Activated B cell treated with CpG ODN at 0.5 μM for 24 hours (primary cell): Measurements from ENCODE around the gene ENG. TPM values are rescaled to one million over a fixed set of nuclear protein-coding genes. Genes with fewer than 3 reads are reported as not detected.

Experiments used
- ATAC-seq: fragments of 200-7000 bp; cut with Tn5 transposase; one replicate; pipeline ENCODE4 v1.10.0; 2021; ENCODE audit warnings: low read depth, mild to moderate bottlenecking, moderate library complexity
- CTCF ChIA-PET: fragments of 350-600 bp; sonication (Branson Sonifier 250); formaldehyde crosslinking; loops from one replicate; lab custom pipeline; 2021; ENCODE audit warnings: antibody characterized with exemption; lab: Charles Lee
- POLR2A ChIA-PET: fragments of 350-600 bp; sonication (Branson Sonifier 250); formaldehyde crosslinking; loops from one replicate; lab custom pipeline; 2021; ENCODE audit warnings: antibody characterized with exemption; lab: Charles Lee
- DNase-seq: peaks from one replicate; pipeline ENCODE4 v3.0.0; 2022
- H3K27ac Mint-ChIP-seq: one replicate; pipeline ENCODE4 v1.8.0; 2020; ENCODE audit warnings: mixed read lengths
- H3K27me3 Mint-ChIP-seq: one replicate; pipeline ENCODE4 v1.8.0; 2021; ENCODE audit warnings: mixed read lengths
- H3K36me3 Mint-ChIP-seq: one replicate; pipeline ENCODE4 v1.8.0; 2021; ENCODE audit warnings: low read depth, mixed read lengths
- H3K4me1 Mint-ChIP-seq: one replicate; pipeline ENCODE4 v1.8.0; 2021; ENCODE audit warnings: mixed read lengths
- H3K4me3 Mint-ChIP-seq: one replicate; pipeline ENCODE4 v1.8.0; 2020; ENCODE audit warnings: mild to moderate bottlenecking, mixed read lengths
- H3K9me3 Mint-ChIP-seq: one replicate; pipeline ENCODE4 v1.8.0; 2020; ENCODE audit warnings: mixed read lengths
- intact Hi-C: fragments of 100-400 bp; cut with micrococcal nuclease; formaldehyde crosslinking; loops from one replicate; pipeline ENCODE4 v1.15.1; 2024
- total RNA-seq: library from RNA; stranded (reverse); gene quantifications from 2 replicates; pipeline ENCODE4 v1.2.3, GENCODE V29; 2022
- TF ChIP-seq, protein P1 (sequence below): fragments of 200-600 bp; IDR thresholded peaks from one replicate; pipeline ENCODE4 v1.8.0; 2022; ENCODE audit warnings: antibody characterized with exemption, mild to moderate bottlenecking

The ENG gene
- total RNA-seq, 1 donor from 2014 or later = 6.1 TPM

DNA sequence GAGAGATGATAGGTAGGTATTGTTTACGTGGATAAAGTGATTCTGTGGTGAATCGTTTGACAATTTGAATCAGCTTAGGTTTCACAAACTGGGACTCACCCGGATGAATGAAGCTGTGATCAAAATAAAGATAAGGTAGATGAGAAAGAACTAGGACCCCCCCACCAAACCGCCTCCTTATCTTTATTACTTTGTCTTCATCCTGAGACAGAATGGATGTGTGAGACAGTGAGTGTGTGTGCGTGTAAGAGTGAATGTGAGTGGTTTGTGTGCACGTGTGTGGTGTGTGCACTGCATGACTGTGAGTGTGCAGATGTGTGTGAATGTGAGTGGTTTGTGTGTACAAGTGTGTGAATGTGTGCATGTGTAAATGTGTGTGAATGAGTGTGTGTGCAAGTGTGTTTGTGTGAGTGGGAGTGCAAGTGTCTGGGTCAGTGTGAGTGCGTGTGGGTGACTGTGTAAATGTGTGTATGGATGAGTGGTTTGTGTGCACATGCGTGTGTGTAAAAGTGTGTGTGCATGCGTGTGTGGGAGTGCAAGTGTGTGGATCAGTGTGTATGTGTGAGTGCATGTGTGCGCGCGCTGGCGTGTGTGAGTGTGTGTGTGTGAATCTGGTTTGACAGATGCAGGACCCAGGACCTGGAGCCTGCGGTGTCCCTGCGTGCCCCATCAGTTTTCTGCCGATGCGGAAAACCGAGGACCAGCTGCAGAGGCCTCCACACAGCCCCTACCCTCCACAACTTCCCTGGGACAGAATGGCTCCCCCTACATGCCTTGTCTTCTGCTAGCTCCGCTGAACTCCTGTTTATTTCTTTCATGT is 11.4 kb upstream of the ENG start:
- TF ChIP-seq, protein P1, sequence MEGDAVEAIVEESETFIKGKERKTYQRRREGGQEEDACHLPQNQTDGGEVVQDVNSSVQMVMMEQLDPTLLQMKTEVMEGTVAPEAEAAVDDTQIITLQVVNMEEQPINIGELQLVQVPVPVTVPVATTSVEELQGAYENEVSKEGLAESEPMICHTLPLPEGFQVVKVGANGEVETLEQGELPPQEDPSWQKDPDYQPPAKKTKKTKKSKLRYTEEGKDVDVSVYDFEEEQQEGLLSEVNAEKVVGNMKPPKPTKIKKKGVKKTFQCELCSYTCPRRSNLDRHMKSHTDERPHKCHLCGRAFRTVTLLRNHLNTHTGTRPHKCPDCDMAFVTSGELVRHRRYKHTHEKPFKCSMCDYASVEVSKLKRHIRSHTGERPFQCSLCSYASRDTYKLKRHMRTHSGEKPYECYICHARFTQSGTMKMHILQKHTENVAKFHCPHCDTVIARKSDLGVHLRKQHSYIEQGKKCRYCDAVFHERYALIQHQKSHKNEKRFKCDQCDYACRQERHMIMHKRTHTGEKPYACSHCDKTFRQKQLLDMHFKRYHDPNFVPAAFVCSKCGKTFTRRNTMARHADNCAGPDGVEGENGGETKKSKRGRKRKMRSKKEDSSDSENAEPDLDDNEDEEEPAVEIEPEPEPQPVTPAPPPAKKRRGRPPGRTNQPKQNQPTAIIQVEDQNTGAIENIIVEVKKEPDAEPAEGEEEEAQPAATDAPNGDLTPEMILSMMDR = no peak
- H3K4me1 Mint-ChIP-seq = peaks cover 46% of the 10 kb centered on the region
- no peaks in the 10 kb centered on the region for H3K36me3 Mint-ChIP-seq
- DNase-seq (no peak), ATAC-seq (no peak)
- ChIA-PET CTCF (interaction anchor here (0.6 to 2.0 kb wide), 6 partner anchors 11 to 131 kb away, joined by 3 to 7 read pairs (median 4); partner anchors contain the start of gene TOR2A), POLR2A (interaction anchor here (0.8 to 2.1 kb wide), 8 partner anchors 30 to 257 kb away, joined by 3 to 8 read pairs (median 4); partner anchors contain the start of genes CDK9, FPGS, ST6GALNAC4 and TOR2A)
- intact Hi-C loops = loop anchor here (1.0 kb wide), 1 partner anchor 51 kb away; the partner anchor contains the start of gene ST6GALNAC4
- H3K9me3 Mint-ChIP-seq = no peaks in the 10 kb centered on the region
- peak overlapping the region; percentile 86 for H3K27ac Mint-ChIP-seq
- no peaks in the 10 kb centered on the region for H3K27me3 Mint-ChIP-seq
- peak overlapping the region; percentile 1 for H3K4me3 Mint-ChIP-seq

DNA sequence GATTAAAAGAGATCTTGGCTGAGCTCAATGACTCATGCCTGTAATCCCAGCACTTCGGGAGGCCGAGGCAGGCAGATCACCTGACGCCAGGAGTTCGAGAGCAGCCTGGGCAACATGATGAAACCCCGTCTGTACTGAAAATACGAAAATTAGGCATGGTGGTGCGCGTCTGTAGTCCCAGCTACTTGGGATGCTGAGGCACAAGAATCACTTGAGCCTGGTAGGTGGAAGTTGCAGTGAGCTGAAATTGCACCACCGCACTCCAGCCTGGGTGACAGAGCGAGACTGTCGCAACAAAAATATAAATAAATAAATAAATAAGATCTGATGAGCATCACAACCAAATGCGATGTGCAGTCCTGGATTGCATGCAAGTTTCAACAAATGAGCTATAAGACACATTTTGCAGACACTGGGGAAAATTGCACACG is 8.7 kb upstream of the ENG start:
- Mint-ChIP-seq H3K9me3 (no peaks in the 10 kb centered on the region), H3K36me3 (no peaks in the 10 kb centered on the region), H3K27ac (peak overlapping the region; percentile 93), H3K4me3 (no peak overlapping the region), H3K27me3 (no peaks in the 10 kb centered on the region), H3K4me1 (peaks cover 58% of the 10 kb centered on the region)
- ATAC-seq = no peak
- ChIA-PET POLR2A (interaction anchor here (0.6 to 3.2 kb wide), 7 partner anchors 10 to 329 kb away, joined by 3 to 11 read pairs (median 4); partner anchors contain the start of genes ENG, SH2D3C and ST6GALNAC4), CTCF (interaction anchor here (1.2 to 1.7 kb wide), 4 partner anchors 13 to 128 kb away, joined by 3 to 7 read pairs (median 4); partner anchors contain the start of gene TOR2A)
- TF ChIP-seq, protein P1 = no peak
- no peak for DNase-seq
- intact Hi-C loops = no loop called here

DNA sequence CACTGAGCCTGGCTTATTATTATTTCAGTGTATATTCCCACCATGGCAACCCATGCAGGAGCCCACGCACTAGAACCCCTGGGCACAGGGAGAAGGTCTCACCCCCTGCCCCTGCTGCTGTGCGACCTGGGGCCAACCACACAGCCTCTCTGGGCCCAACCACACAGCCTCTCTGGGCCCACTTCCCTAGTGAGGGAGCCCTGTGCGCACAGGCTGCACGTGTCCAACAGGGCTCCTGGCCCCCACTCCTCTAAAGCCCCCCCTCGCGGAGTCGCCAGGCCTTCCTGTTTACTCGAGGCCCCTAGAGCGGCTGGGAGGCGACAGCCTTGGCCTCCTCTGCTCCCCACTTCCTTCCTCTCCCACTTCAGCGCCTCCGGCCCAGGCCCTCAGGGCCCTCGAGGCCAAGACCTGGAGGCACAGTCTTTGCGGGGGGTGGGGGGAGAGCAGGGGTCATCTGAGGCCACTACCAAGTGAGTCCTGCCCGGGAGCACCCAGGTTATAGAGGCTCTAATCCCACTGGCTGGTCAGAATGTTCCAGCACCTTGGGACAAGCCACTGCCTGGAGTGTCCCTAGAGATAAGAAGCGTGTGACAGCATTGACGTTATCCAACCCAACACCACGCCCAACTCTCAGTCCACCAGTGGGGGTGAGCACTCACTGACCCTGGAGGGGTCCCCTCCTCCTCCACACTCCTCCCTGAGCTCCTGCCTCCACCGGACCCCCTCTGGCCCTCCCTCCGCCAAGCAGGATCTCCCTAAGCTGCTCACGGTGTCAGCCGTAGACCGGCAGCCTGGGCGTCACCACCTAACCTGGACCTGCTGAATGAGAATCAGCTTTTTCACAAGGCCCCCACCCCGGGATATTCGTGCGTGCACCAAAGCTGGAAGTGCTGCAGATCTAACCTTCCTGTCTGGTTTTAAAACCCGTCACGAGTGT is 7.9 kb upstream of the ENG start:
- Mint-ChIP-seq H3K9me3 (no peaks in the 10 kb centered on the region), H3K27ac (peak overlapping the region; percentile 93), H3K4me1 (peaks cover 65% of the 10 kb centered on the region), H3K36me3 (no peaks in the 10 kb centered on the region), H3K27me3 (no peaks in the 10 kb centered on the region), H3K4me3 (peak overlapping the region; percentile 41)
- ChIA-PET POLR2A (interaction anchor here (0.6 to 3.2 kb wide), 7 partner anchors 9 to 257 kb away, joined by 3 to 14 read pairs (median 9); partner anchors contain the start of genes ENG, SH2D3C, ST6GALNAC4 and TOR2A), CTCF (interaction anchor here (0.9 to 1.7 kb wide), 7 partner anchors 8 to 128 kb away, joined by 3 to 7 read pairs (median 4); partner anchors contain the start of gene TOR2A)
- TF ChIP-seq, protein P1 = no peak
- DNase-seq (peak; percentile 48), ATAC-seq (peak; percentile 60)
- intact Hi-C loops = no loop called here

DNA sequence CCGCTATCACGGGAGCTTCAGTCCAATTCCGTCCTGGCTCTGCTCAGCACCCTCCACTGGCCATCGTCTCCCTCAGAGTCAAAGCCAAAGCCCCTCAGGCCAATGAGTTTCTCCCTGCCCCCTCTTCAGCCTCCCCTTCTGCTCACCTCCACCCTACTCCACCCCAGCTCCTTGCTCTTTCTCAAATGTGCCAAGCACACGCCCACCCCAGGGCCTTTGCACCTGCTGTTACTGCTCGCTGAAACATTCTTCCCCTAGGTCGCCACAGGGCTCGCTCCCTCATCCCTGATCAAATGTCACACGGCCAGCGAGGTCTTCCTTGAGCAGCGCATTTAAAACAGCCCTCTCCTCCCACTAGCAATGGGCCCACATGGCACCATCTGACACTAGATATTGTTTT is 6.3 kb upstream of the ENG start:
- ChIA-PET POLR2A (interaction anchor here (0.9 kb wide), 1 partner anchor 8 kb away, joined by 3 read pairs; no protein-coding TSS in a partner anchor), CTCF (interaction anchor here (1.0 to 1.4 kb wide), 2 partner anchors 9 to 60 kb away, joined by 4 to 6 read pairs; no protein-coding TSS in a partner anchor)
- Mint-ChIP-seq H3K4me3 (no peak overlapping the region), H3K9me3 (no peaks in the 10 kb centered on the region), H3K4me1 (peaks cover 61% of the 10 kb centered on the region), H3K36me3 (no peaks in the 10 kb centered on the region), H3K27me3 (no peaks in the 10 kb centered on the region), H3K27ac (peak overlapping the region; percentile 59)
- ATAC-seq (no peak), DNase-seq (no peak)
- TF ChIP-seq, protein P1 = no peak
- intact Hi-C loops = no loop called here
